Muscle of leg (tissue), 11 donors: ENCODE measurements around the gene SCN2A. TPM values are rescaled to one million over a fixed set of nuclear protein-coding genes. Genes with fewer than 3 reads are reported as not detected.

Experiments used
- DNase-seq: peaks from one replicate; pipeline ENCODE4 v3.0.0; 2013
- H3K27ac ChIP-seq: one replicate; pipeline ENCODE4 v1.5.1; 2013; ENCODE audit warnings: mild to moderate bottlenecking, low read length, control low read depth
- H3K27me3 ChIP-seq: one replicate; pipeline ENCODE4 v1.6.1; 2013; ENCODE audit warnings: low read length; ENCODE audit not compliant: control insufficient read depth, insufficient read depth
- H3K36me3 ChIP-seq: one replicate; pipeline ENCODE4 v1.6.1; 2013; ENCODE audit warnings: low read length; ENCODE audit not compliant: control insufficient read depth, insufficient read depth
- H3K4me1 ChIP-seq: one replicate; pipeline ENCODE4 v1.6.1; 2013; ENCODE audit warnings: low read length; ENCODE audit not compliant: control insufficient read depth, insufficient read depth
- H3K4me3 ChIP-seq: one replicate; pipeline ENCODE4 v1.5.1; 2013; ENCODE audit warnings: low read length, control low read depth
- H3K9me3 ChIP-seq: replicated peaks from 2 replicates; pipeline ENCODE4 v1.6.1; 2013; ENCODE audit warnings: low read depth, low read length; ENCODE audit not compliant: control insufficient read depth
- WGBS: methylation state at CpG from one replicate; pipeline ENCODE4 v1.1.5; 2013; ENCODE audit warnings: missing lambda C conversion rate; ENCODE audit not compliant: insufficient coverage; 5-methylcytosine and 5-hydroxymethylcytosine counted together
- polyA plus RNA-seq, 8 donors: library from polyadenylated mRNA; unstranded; fragments of 120-200 nt; gene quantifications; one replicate each; pipeline versions ENCODE4 v1.2.1 to v1.2.3, GENCODE V29; 2013; ENCODE audit warnings: inconsistent platforms in 1 of 8, low replicate concordance in 1 of 8; ENCODE audit not compliant: insufficient read length in 8 of 8, insufficient read depth in 1 of 8
- total RNA-seq: library from RNA; stranded (reverse); fragments of 120-200 nt; gene quantifications from one replicate; pipeline ENCODE4 v1.2.4, GENCODE V29; 2013

SCN2A gene
- total and polyA plus RNA-seq, 9 donors = 0.01 to 0.09 (median 0.05) TPM; not detected in 1

- H3K36me3 ChIP-seq = no peaks in the 10 kb centered on the region
- no peaks in the 10 kb centered on the region for H3K9me3 ChIP-seq
- no peaks in the 10 kb centered on the region for H3K4me1 ChIP-seq
- DNase-seq = no peak
- no peak overlapping the region for H3K4me3 ChIP-seq
- H3K27ac ChIP-seq = no peak overlapping the region
- 67% methylated on average over 1 of the region's 2 CpGs for WGBS
- H3K27me3 ChIP-seq = no peaks in the 10 kb centered on the region
Measured at GRCh38 chr2:165205865-165206264, 33.3 kb upstream of the SCN2A start.

GRCh38 chr2:165208094-165208493 lies 31.1 kb upstream of the SCN2A start:
- WGBS = 50% methylated on average over 1 of the region's 1 CpG
- Histone ChIP-seq H3K27me3 (no peaks in the 10 kb centered on the region), H3K4me1 (no peaks in the 10 kb centered on the region), H3K9me3 (no peaks in the 10 kb centered on the region), H3K4me3 (no peak overlapping the region), H3K36me3 (no peaks in the 10 kb centered on the region), H3K27ac (no peak overlapping the region)
- DNase-seq = no peak

GRCh38 chr2:165214093-165214492 lies 25.1 kb upstream of the SCN2A start:
- 46% methylated on average over 1 of the region's 1 CpG for WGBS
- no peak for DNase-seq
- H3K36me3 ChIP-seq = no peaks in the 10 kb centered on the region

GRCh38 chr2:165219481-165219880 lies 19.7 kb upstream of the SCN2A start:
- 63% methylated on average over 1 of the region's 3 CpGs for WGBS
- DNase-seq = no peak

More at GRCh38 chr2:165214093-165214492, 25.1 kb upstream of the SCN2A start:
- Histone ChIP-seq H3K9me3 (no peaks in the 10 kb centered on the region), H3K4me3 (no peak overlapping the region), H3K4me1 (no peaks in the 10 kb centered on the region), H3K27me3 (no peaks in the 10 kb centered on the region), H3K27ac (no peak overlapping the region)

GRCh38 chr2:165224941-165225340 lies 14.3 kb upstream of the SCN2A start:
- WGBS = no CpG with 5 or more reads among the region's 1 CpG
- no peaks in the 10 kb centered on the region for H3K4me1 ChIP-seq

More at GRCh38 chr2:165219481-165219880, 19.7 kb upstream of the SCN2A start:
- Histone ChIP-seq H3K4me1 (no peaks in the 10 kb centered on the region), H3K27me3 (no peaks in the 10 kb centered on the region), H3K4me3 (no peak overlapping the region), H3K9me3 (no peaks in the 10 kb centered on the region), H3K36me3 (no peaks in the 10 kb centered on the region), H3K27ac (no peak overlapping the region)

GRCh38 chr2:165227571-165227970 lies 11.6 kb upstream of the SCN2A start:
- H3K4me3 ChIP-seq = no peak overlapping the region
- H3K9me3 ChIP-seq = no peaks in the 10 kb centered on the region
- no peak overlapping the region for H3K27ac ChIP-seq
- H3K27me3 ChIP-seq = no peaks in the 10 kb centered on the region
- no peaks in the 10 kb centered on the region for H3K4me1 ChIP-seq
- no CpG with 5 or more reads among the region's 1 CpG for WGBS
- no peaks in the 10 kb centered on the region for H3K36me3 ChIP-seq
- DNase-seq = no peak

More at GRCh38 chr2:165224941-165225340, 14.3 kb upstream of the SCN2A start:
- no peak overlapping the region for H3K27ac ChIP-seq
- H3K9me3 ChIP-seq = no peaks in the 10 kb centered on the region
- H3K36me3 ChIP-seq = no peaks in the 10 kb centered on the region
- H3K27me3 ChIP-seq = no peaks in the 10 kb centered on the region
- no peak overlapping the region for H3K4me3 ChIP-seq
- no peak for DNase-seq

- no peaks in the 10 kb centered on the region for H3K36me3 ChIP-seq
- no peak overlapping the region for H3K4me3 ChIP-seq
- no peaks in the 10 kb centered on the region for H3K4me1 ChIP-seq
- no peak for DNase-seq
- H3K27me3 ChIP-seq = no peaks in the 10 kb centered on the region
- H3K27ac ChIP-seq = no peak overlapping the region
- no peaks in the 10 kb centered on the region for H3K9me3 ChIP-seq
- WGBS = 58% methylated on average over 2 of the region's 2 CpGs
Measured at GRCh38 chr2:165237056-165237455, 2.2 kb upstream of the SCN2A start.

GRCh38 chr2:165238295-165238694 lies 919 bp upstream of the SCN2A start:
- DNase-seq = peak; percentile 60
- Histone ChIP-seq H3K27me3 (no peaks in the 10 kb centered on the region), H3K27ac (no peak overlapping the region), H3K9me3 (no peaks in the 10 kb centered on the region), H3K36me3 (no peaks in the 10 kb centered on the region), H3K4me1 (no peaks in the 10 kb centered on the region), H3K4me3 (no peak overlapping the region)
- no CpG with 5 or more reads among the region's 3 CpGs for WGBS

- Histone ChIP-seq H3K36me3 (no peaks in the 10 kb centered on the region), H3K9me3 (no peaks in the 10 kb centered on the region), H3K27me3 (no peaks in the 10 kb centered on the region), H3K27ac (no peak overlapping the region), H3K4me1 (no peaks in the 10 kb centered on the region), H3K4me3 (no peak overlapping the region)
- no peak for DNase-seq
- WGBS = 80% methylated on average over 1 of the region's 4 CpGs
Measured at GRCh38 chr2:165239856-165240515, 772 bp downstream of the SCN2A start.

- no peaks in the 10 kb centered on the region for H3K36me3 ChIP-seq
- no peak overlapping the region for H3K4me3 ChIP-seq
- H3K4me1 ChIP-seq = no peaks in the 10 kb centered on the region
- H3K27ac ChIP-seq = no peak overlapping the region
- no peak for DNase-seq
- no peaks in the 10 kb centered on the region for H3K9me3 ChIP-seq
- WGBS = no CpG with 5 or more reads among the region's 2 CpGs
- H3K27me3 ChIP-seq = no peaks in the 10 kb centered on the region
Measured at GRCh38 chr2:165240916-165241315, 1.7 kb downstream of the SCN2A start.
